SK-N-SH treated with all-trans-retinoic acid at 6 μM for 48 hours (cell line): ENCODE measurements around the gene HINT2.

ENCODE experiments used
- ATAC-seq: fragments of 200-7000 bp; cut with Tn5 transposase; 3 replicates; pipeline ENCODE4 v1.9.1; 2020; ENCODE audit warnings: mild to moderate bottlenecking, moderate library complexity
- ARNTL ChIP-seq: fragments of 450-650 bp; formaldehyde crosslinking; IDR thresholded peaks from 2 replicates; pipeline ENCODE4 v1.5.0; 2020; ENCODE audit warnings: low read depth, mild to moderate bottlenecking, moderate library complexity, borderline replicate concordance
- BACH2 ChIP-seq: fragments of 250-450 bp; sonication (Bioruptor Pico); IDR thresholded peaks from 2 replicates; pipeline ENCODE4 v1.9.0; 2021; ENCODE audit warnings: mild to moderate bottlenecking, borderline replicate concordance
- CSDC2 ChIP-seq: fragments of 250-450 bp; sonication (Bioruptor Pico); IDR thresholded peaks from 2 replicates; pipeline ENCODE4 v1.5.0; 2020; ENCODE audit warnings: mild to moderate bottlenecking, moderate library complexity
- ESRRG ChIP-seq: fragments of 250-450 bp; sonication (Bioruptor Pico); IDR thresholded peaks from 2 replicates; pipeline ENCODE4 v1.6.1; 2021; ENCODE audit warnings: mild to moderate bottlenecking
- GLIS3 ChIP-seq: fragments of 250-450 bp; sonication (Bioruptor Pico); IDR thresholded peaks from 2 replicates; pipeline ENCODE4 v1.5.0; 2020; ENCODE audit warnings: mild to moderate bottlenecking, moderate library complexity
- ISL1 ChIP-seq: fragments of 250-450 bp; sonication (Bioruptor Pico); IDR thresholded peaks from 2 replicates; pipeline ENCODE4 v2.1.2; 2022; ENCODE audit warnings: mild to moderate bottlenecking, moderate library complexity
- OSR1 ChIP-seq: fragments of 250-450 bp; sonication (Bioruptor Pico); IDR thresholded peaks from 2 replicates; pipeline ENCODE4 v1.8.0; 2022; ENCODE audit warnings: moderate library complexity, mild to moderate bottlenecking, inconsistent platforms
- POU6F1 ChIP-seq: fragments of 250-450 bp; sonication (Bioruptor Pico); IDR thresholded peaks from 2 replicates; pipeline ENCODE4 v1.8.0; 2021; ENCODE audit warnings: low read depth, mild to moderate bottlenecking, moderate library complexity, borderline replicate concordance
- PPARA ChIP-seq: fragments of 250-450 bp; sonication (Bioruptor Pico); IDR thresholded peaks from 2 replicates; pipeline ENCODE4 v1.5.0; 2020; ENCODE audit warnings: mild to moderate bottlenecking, borderline replicate concordance
- RARB ChIP-seq: fragments of 250-450 bp; sonication (Bioruptor Pico); IDR thresholded peaks from 2 replicates; pipeline ENCODE4 v1.8.0; 2021; ENCODE audit warnings: mild to moderate bottlenecking, moderate library complexity
- TCF4 ChIP-seq: fragments of 250-450 bp; sonication (Bioruptor Pico); IDR thresholded peaks from 2 replicates; pipeline ENCODE4 v1.8.0; 2021; ENCODE audit warnings: mild to moderate bottlenecking, moderate library complexity, borderline replicate concordance
- TOX ChIP-seq: fragments of 250-450 bp; sonication (Bioruptor Pico); IDR thresholded peaks from 2 replicates; pipeline ENCODE4 v1.8.0; 2021; ENCODE audit warnings: mild to moderate bottlenecking, moderate library complexity, borderline replicate concordance
- TSHZ2 ChIP-seq: fragments of 250-450 bp; sonication (Bioruptor Pico); IDR thresholded peaks from 2 replicates; pipeline ENCODE4 v1.5.0; 2020; ENCODE audit warnings: mild to moderate bottlenecking, moderate library complexity
- ZC3H10 ChIP-seq: fragments of 250-450 bp; sonication (Bioruptor Pico); IDR thresholded peaks from 2 replicates; pipeline ENCODE4 v1.5.1; 2021; ENCODE audit warnings: mild to moderate bottlenecking, moderate library complexity
- ZFP3 ChIP-seq: fragments of 250-450 bp; sonication (Bioruptor Pico); IDR thresholded peaks from 2 replicates; pipeline ENCODE4 v1.5.0; 2020; ENCODE audit warnings: mild to moderate bottlenecking, moderate library complexity
- ZFP30 ChIP-seq: fragments of 450-650 bp; formaldehyde crosslinking; IDR thresholded peaks from 2 replicates; pipeline ENCODE4 v1.5.0; 2022; ENCODE audit warnings: mild to moderate bottlenecking, moderate library complexity
- ZNF565 ChIP-seq: fragments of 450-650 bp; formaldehyde crosslinking; conservative IDR thresholded peaks from 2 replicates; pipeline ENCODE4 v1.5.0; 2020; ENCODE audit warnings: low read depth, mild to moderate bottlenecking, moderate library complexity
- ZNF70 ChIP-seq: fragments of 450-650 bp; formaldehyde crosslinking; IDR thresholded peaks from 2 replicates; pipeline ENCODE4 v1.5.0; 2020; ENCODE audit warnings: mild to moderate bottlenecking, moderate library complexity
- ZNF8 ChIP-seq: fragments of 450-650 bp; formaldehyde crosslinking; IDR thresholded peaks from 2 replicates; pipeline ENCODE4 v1.5.0; 2020; ENCODE audit warnings: mild to moderate bottlenecking, moderate library complexity
- TF ChIP-seq, protein P1 (sequence below): fragments of 250-450 bp; sonication (Bioruptor Pico); IDR thresholded peaks from 2 replicates; pipeline ENCODE4 v1.5.1; 2021; ENCODE audit warnings: mild to moderate bottlenecking, moderate library complexity
- TF ChIP-seq, protein P2 (sequence below): fragments of 250-450 bp; sonication (Bioruptor Pico); IDR thresholded peaks from 2 replicates; pipeline ENCODE4 v1.5.1; 2020; ENCODE audit warnings: low read depth, mild to moderate bottlenecking, moderate library complexity

HINT2 gene

DNA sequence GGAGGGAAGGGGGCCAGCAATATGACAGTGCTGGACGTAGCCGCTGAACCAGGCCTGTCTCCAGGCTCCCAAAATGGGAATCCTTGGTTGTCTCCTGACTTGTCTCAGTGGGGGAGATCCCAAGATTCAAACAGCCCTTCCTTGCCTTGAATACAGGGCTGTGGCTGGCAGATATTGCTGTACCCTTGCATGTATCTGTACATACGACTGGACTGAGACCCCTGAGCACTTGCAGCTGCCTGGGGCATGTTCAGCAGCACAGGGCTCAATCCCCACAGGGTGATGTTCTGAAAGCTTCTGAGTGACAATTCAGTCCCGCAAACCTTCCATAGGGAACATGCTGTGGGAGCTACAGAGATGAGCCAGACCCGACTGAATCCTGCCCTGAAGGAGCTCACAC is 42.0 kb upstream of the HINT2 start:
- TF ChIP-seq ESRRG (CRISPR knock-in tag) (no peak), POU6F1 (CRISPR knock-in tag) (no peak), RARB (CRISPR knock-in tag) (no peak), OSR1 (CRISPR knock-in tag) (no peak), ZNF70 (CRISPR knock-in tag) (no peak), ISL1 (CRISPR knock-in tag) (no peak), ZNF565 (CRISPR knock-in tag) (no peak)
- TF ChIP-seq, protein P1, sequence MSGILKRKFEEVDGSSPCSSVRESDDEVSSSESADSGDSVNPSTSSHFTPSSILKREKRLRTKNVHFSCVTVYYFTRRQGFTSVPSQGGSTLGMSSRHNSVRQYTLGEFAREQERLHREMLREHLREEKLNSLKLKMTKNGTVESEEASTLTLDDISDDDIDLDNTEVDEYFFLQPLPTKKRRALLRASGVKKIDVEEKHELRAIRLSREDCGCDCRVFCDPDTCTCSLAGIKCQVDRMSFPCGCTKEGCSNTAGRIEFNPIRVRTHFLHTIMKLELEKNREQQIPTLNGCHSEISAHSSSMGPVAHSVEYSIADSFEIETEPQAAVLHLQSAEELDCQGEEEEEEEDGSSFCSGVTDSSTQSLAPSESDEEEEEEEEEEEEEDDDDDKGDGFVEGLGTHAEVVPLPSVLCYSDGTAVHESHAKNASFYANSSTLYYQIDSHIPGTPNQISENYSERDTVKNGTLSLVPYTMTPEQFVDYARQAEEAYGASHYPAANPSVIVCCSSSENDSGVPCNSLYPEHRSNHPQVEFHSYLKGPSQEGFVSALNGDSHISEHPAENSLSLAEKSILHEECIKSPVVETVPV, result no peak
- TF ChIP-seq, protein P2, sequence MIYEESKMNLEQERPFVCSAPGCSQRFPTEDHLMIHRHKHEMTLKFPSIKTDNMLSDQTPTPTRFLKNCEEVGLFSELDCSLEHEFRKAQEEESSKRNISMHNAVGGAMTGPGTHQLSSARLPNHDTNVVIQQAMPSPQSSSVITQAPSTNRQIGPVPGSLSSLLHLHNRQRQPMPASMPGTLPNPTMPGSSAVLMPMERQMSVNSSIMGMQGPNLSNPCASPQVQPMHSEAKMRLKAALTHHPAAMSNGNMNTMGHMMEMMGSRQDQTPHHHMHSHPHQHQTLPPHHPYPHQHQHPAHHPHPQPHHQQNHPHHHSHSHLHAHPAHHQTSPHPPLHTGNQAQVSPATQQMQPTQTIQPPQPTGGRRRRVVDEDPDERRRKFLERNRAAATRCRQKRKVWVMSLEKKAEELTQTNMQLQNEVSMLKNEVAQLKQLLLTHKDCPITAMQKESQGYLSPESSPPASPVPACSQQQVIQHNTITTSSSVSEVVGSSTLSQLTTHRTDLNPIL (CRISPR knock-in tag), result no peak
- no peak for ATAC-seq

DNA sequence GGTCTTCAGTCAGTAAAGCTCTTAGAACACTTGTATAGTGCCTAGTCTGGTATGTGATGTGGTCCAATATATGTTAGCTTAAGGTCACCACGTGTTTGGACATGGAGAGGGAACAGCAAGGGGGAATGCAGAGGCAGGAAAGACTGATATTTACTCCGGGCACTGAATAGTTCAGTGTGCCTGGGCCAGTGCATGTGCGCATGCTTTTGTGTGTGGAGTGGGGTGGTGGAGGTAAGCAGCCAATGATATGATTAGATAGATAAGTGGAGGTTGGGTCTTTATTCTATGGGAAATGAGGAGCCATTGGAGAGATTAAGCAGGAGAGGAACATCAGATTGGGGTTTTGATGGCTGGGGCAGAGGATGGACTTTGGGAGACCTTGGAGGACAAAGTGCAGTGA is 41.4 kb upstream of the HINT2 start:
- ATAC-seq, result no peak
- TF ChIP-seq, protein P1, result no peak
- TF ChIP-seq GLIS3 (CRISPR knock-in tag) (no peak), POU6F1 (CRISPR knock-in tag) (no peak), ZFP3 (CRISPR knock-in tag) (no peak), ZNF8 (CRISPR knock-in tag) (no peak), ARNTL (CRISPR knock-in tag) (no peak), TSHZ2 (CRISPR knock-in tag) (no peak), TOX (CRISPR knock-in tag) (no peak), RARB (CRISPR knock-in tag) (no peak), ZNF565 (CRISPR knock-in tag) (no peak), ZC3H10 (no peak)
- TF ChIP-seq, protein P2 (CRISPR knock-in tag), result no peak
- TF ChIP-seq, all 23 proteins: peak for 0

- ATAC-seq, result no peak
- TF ChIP-seq RARB (CRISPR knock-in tag) (no peak), ZNF8 (CRISPR knock-in tag) (no peak), TCF4 (no peak), ZFP30 (CRISPR knock-in tag) (no peak), PPARA (no peak), ZNF565 (CRISPR knock-in tag) (no peak), TOX (CRISPR knock-in tag) (no peak), BACH2 (no peak), CSDC2 (CRISPR knock-in tag) (no peak)
- TF ChIP-seq, protein P2 (CRISPR knock-in tag), result no peak
Observed at GRCh38 chr9:35854091-35854762, 39.4 kb upstream of the HINT2 start.
